HG03159 (cell line): ENCODE data around the gene PLXNB3.

Experiments
- ATAC-seq: cut with Tn5 transposase; IDR thresholded peaks from one replicate; pipeline ENCODE4 v1.9.1; 2021; ENCODE audit warnings: mild to moderate bottlenecking, moderate library complexity; ENCODE audit not compliant: unreplicated experiment

PLXNB3 gene

GRCh38 chrX:153750127-153750774, 13.8 kb upstream of the PLXNB3 start:
- ATAC-seq: no peak

- ATAC-seq: no peak
Observed at GRCh38 chrX:153755136-153755535, 8.9 kb upstream of the PLXNB3 start.

DNA sequence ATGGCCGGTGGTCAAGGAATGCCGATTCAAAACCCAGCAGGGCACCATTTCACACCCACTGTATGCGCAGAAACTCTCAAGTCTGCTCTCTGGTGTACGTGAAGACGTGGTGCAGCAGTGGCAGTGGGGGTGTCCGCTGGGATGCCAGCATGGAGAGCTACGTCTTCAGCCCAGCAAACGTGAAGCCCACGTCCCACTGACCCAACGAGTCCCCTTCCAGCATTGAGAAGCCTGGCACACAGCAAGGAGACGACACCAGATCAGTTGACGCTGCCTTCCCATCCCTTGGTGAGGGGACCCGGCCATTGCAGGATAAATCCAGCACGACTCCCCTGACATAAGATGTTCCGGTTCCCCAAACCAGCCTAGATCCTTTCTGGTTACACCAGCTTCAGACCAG, 2.2 kb upstream of the PLXNB3 start:
- no peak for ATAC-seq

DNA sequence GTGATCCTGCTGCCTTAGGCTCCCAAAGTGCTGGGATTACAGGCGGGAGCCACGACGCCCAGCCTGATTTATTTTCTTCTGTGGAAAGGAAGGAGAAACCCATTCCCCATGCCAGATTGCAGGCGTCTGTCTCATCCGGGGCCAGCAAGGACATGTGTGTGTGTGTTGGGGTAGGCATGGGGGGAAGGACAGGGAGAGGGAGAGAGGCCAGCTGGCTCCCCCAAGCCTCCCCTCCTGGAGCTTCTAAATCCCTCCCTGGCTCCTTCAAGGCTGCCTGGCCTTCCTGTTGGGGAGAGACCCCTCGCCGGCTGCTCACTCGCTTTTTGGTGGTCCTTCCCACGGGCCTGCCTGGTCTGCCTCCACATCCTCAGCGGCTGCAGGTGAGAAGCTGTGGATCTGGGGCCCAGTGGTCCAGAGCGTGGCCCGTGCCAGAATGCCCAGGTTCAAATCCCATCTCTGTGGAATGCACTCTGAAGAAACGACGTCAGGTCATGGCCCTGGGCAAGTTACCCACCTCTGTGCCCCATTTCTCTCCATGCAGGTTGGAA, 1.3 kb upstream of the PLXNB3 start:
- ATAC-seq: no peak

DNA sequence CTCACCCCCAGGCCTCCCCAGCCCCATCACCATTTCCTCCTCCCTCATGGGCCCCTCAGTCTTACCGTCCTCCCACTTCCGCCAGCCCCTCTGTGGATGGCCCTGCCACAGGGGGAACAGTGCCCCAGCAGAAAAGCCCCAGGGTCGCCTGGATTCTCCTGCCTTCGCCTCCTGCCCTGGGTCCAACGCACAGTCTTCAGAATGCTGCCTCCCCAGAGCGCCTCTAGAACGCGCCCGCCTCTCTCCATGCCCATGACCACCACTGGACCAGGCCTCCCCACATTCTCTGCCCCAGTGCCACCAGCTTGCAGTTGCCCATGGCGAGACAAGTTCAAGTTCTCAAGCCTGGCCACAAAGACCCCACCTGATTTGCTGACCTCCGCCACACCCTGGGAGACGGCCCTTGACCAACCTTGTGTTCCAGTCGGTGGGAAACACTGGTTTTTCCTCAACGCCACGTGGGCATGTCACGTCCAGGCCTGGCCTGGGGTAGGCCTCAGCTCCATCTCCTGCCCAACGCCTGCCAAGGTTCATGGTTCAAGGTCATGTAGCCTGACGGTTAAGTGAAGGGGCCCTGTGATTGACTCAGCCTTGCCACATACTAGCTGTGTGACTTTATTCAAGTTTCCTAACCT, 634 bp upstream of the PLXNB3 start:
- ATAC-seq: no peak

DNA sequence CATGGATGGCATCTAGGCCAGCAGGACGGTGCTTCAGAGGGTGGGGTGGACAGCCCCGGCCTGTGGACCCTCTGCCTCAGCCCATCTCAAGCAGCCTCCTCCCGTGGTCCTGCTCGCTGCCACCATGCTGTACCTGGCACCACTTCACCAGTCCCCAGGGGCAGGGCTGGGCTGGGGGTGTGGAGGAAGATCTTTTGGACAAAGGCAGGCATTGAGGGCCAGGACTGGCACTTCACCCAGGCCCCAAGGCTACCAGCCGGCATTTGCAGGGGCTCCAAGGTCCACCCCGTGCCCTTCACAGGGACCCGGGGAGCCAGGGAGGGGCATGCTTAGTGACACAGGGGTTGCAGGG, 713 bp downstream of the PLXNB3 start:
- ATAC-seq: no peak

DNA sequence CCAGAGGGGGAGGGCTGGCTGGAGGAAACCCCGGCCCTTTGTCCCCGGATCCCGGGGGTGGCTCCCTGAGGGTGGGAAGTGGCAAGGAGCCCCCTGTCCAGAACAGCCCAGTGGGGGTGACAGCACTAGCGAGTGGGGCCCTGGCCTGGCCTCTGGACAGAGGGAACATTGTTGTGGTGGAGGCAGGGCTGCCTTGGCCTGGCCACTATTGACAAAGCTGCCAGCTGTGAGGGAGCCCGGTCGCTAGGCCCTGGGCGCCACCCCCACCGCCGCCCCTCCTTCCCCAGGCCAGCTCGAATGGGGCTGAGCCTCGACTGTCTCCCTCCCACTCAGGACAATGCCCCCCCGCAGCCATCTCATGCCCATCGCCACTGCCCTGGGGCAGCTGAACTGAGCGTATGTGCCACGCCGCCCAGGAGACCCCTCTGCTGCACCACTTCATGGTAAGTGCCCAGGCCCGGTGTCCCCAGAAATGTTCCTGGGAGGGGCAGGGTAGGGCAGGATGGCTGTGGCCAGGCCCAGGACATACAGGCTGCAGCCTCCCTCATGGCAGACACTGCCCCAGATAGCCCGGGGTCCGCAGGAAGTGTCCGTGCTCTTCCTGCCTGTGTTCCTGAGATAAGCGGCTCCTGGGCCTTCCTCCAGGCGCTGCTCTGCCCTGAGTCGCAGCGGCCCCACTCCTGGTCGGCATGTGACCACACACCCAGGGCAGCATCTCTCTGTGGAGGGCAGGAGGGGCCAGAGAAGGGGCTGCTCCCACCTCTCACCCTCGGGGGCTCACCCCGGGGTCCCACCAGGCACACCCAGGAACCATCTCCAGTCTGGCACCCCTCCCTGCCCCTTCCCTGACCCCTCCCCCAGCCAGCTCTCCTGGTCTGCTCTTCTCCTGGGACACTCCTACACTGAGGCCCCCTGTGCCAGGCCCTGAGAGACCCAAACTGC, 1.4 kb downstream of the PLXNB3 start:
- no peak for ATAC-seq

DNA sequence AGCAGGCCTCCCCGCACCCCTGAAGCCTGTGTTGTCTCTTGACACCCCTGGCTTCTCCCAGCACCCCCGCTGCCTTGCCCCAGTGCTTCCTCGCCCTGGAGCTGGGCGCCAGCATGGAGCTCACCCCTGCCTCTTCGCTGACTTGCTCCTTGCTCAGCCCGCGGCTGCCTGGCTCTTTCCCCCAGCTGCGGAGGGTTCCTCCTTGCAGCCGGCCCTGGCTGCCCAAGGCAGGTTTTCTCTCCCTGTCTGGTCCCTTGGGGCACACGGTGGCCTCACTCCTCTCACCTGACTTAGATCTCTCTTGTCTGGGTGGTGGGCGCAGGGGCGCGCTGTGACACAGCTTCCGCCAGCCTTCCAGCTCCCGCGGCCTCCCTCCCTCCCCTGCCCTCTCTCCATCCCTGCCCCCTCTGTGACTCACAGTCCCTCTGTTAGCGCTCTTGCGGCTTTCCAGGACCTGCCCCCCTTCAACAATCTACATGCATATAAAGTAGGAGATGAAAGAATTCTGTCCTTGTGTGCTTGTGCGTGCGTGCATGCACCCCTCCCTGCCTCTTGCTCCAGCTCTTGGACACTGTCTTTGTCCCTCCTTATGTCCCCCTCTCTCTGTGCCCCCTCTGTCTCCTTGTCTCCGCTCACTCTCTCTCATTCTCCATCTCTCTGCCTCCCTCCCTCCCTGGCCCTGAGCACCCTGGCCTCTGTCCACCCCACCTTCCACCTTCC, 2.2 kb downstream of the PLXNB3 start:
- no peak for ATAC-seq

GRCh38 chrX:153766871-153767673, 3.0 kb downstream of the PLXNB3 start:
- no peak for ATAC-seq

- ATAC-seq: no peak
Observed at GRCh38 chrX:153767674-153768055, 3.6 kb downstream of the PLXNB3 start.

- ATAC-seq: no peak
Observed at GRCh38 chrX:153768311-153769157, 4.5 kb downstream of the PLXNB3 start.

- ATAC-seq: no peak
Observed at GRCh38 chrX:153769158-153769864, 5.3 kb downstream of the PLXNB3 start.

DNA sequence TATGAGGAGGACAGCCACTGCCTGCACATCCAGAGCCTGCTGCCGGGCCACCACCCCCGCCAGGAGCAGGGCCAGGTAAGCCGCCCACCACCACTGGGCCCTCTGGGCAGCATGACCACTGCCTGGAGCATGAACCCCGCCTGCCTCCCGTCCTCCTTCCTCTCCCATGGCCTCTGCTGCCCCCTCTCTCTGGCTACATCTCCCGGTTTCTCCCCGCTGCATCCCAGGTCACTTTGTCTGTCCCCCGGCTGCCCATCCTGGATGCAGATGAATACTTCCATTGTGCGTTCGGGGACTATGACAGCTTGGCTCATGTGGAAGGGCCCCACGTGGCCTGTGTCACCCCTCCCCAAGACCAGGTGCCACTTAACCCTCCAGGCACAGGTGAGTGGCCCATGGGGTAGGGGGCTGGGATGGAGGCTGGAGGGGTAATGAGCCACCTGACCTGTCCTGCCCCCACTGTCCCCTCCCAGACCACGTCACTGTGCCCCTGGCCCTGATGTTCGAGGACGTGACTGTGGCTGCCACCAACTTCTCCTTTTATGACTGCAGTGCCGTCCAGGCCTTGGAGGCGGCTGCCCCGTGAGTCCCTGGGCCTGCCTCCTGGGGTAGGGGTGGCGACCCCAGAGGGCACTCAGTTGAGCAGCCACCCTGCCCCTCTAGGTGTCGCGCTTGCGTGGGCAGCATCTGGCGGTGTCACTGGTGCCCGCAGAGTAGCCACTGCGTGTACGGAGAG, 6.0 kb downstream of the PLXNB3 start:
- ATAC-seq: no peak

DNA sequence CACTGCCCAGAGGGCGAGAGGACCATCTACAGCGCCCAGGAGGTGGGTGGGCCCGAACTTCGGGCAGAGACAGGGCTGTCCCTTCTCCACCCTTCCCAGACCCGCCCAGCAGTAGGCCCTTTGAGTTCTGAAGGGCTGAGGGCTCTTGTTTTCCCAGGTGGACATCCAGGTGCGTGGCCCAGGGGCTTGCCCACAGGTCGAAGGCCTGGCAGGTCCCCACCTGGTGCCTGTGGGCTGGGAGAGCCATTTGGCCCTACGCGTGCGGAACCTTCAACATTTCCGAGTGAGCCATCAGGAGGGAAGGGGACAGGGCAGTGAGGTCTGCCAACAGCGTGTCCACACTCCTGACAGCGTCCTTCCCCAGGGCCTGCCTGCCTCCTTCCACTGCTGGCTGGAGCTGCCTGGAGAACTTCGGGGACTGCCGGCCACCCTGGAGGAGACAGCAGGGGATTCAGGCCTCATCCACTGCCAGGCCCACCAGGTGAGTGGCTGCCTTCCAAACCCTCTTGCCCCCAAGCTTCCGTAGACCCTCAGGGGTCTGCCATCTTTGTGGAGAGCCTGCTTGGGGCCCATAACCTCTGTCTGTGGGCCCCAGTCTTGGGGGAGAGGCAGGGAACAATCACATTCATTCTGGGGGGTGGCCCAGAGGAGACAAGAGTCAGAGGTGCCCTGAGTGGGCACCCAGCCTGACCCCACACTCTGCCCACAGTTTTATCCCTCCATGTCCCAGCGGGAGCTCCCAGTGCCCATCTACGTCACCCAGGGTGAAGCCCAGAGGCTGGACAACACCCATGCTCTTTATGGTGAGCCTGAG, 6.8 kb downstream of the PLXNB3 start:
- ATAC-seq: no peak

- no peak for ATAC-seq
Observed at GRCh38 chrX:153771415-153772315, 7.6 kb downstream of the PLXNB3 start.
